Measurements from ENCODE around the gene C3orf18. TPM values are rescaled to one million over a fixed set of nuclear protein-coding genes. Genes with fewer than 3 reads are reported as not detected.

The C3orf18 gene
- total RNA-seq, 1 donor from 2014 or later: 8.5 TPM

DNA sequence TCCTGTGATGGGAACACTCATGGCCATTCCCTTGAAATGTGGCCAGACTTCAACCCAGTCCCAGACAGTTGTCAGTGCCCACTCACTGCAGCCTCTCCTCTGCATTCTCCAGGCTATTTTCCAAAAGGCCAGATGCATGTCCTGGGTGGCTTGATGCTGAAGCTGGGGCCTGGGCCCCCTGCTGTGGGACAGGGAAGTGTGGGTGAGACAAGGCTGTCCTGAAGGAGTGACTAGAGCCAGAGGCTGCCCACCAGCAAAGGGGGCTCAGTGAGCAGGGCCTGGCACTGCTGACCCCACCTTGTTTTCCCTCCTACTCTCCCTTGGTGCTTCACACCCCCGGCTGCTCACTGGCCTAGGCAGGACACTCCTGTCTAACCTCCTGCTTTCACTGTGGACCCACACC, 32.2 kb upstream of the C3orf18 start:
- no peaks in the 10 kb centered on the region for H3K4me1 ChIP-seq
- no peaks in the 10 kb centered on the region for H3K9me3 Mint-ChIP-seq
- H3K36me3 ChIP-seq: no peaks in the 10 kb centered on the region
- no peak overlapping the region for H3K27ac ChIP-seq
- H3K4me3 ChIP-seq: no peak overlapping the region
- TF ChIP-seq EZH2 (IDR thresholded peaks at IDR 0.05) (no peak), EZH2phosphoT487 (IDR thresholded peaks at IDR 0.05) (no peak)
- TF ChIP-seq, protein P1, sequence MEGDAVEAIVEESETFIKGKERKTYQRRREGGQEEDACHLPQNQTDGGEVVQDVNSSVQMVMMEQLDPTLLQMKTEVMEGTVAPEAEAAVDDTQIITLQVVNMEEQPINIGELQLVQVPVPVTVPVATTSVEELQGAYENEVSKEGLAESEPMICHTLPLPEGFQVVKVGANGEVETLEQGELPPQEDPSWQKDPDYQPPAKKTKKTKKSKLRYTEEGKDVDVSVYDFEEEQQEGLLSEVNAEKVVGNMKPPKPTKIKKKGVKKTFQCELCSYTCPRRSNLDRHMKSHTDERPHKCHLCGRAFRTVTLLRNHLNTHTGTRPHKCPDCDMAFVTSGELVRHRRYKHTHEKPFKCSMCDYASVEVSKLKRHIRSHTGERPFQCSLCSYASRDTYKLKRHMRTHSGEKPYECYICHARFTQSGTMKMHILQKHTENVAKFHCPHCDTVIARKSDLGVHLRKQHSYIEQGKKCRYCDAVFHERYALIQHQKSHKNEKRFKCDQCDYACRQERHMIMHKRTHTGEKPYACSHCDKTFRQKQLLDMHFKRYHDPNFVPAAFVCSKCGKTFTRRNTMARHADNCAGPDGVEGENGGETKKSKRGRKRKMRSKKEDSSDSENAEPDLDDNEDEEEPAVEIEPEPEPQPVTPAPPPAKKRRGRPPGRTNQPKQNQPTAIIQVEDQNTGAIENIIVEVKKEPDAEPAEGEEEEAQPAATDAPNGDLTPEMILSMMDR (IDR thresholded peaks at IDR 0.05): no peak
- H3K4me3 Mint-ChIP-seq: no peak overlapping the region
- H3K27ac Mint-ChIP-seq: peak overlapping the region; percentile 34
- H3K4me1 Mint-ChIP-seq: peaks cover 3% of the 10 kb centered on the region
- no peaks in the 10 kb centered on the region for H3F3A ChIP-seq (ENCODE audit: low read depth)
- peaks cover 9% of the 10 kb centered on the region for H3K27me3 Mint-ChIP-seq (ENCODE audit: insufficient read depth, low read depth)
- no peaks in the 10 kb centered on the region for H3K79me2 ChIP-seq (ENCODE audit: low read depth)
- H4K20me1 ChIP-seq (ENCODE audit: low read depth): no peaks in the 10 kb centered on the region
- no peaks in the 10 kb centered on the region for H3K9me3 ChIP-seq (ENCODE audit: low read depth)
- no peaks in the 10 kb centered on the region for H3K27me3 ChIP-seq
- no peak overlapping the region for H2AFZ ChIP-seq (replicated peaks)
- H3K36me3 Mint-ChIP-seq: no peaks in the 10 kb centered on the region
- H3K4me2 ChIP-seq: no peak overlapping the region
- no peak overlapping the region for H3K9ac ChIP-seq
- no peak for DNase-seq (ENCODE audit: low spot score)

DNA sequence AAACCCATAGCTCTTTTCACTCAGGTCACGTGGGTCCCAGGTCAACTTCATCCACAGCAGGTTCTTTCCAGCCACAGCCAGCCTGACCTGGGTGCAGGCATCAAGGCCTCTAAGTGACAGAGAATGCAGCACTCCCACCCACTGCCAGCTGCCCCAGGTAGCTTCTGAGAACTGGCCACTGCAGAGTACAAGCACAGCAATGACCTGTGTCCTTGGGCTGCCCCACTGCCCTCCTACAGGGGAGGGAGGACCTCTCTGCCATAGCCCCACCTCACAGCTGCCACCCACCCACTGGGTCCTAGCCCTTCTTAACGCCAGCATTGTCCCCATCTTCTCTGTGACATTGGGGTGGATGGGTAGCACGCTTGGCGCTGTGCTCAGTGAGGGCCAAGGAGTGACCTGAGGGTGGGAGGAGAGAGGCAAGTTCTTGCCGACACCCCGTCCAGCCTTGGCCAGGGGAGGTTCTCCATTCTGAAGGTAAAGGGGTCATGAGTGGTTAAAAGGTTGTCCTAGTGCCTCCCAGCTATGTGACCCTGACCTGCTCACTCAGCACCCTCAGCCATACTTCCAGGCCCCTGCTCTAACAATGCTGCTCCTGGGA, 31.7 kb upstream of the C3orf18 start:
- DNase-seq (ENCODE audit: low spot score): no peak
- Mint-ChIP-seq H3K4me1 (peaks cover 3% of the 10 kb centered on the region), H3K36me3 (no peaks in the 10 kb centered on the region), H3K9me3 (no peaks in the 10 kb centered on the region), H3K27me3 (ENCODE audit: insufficient read depth, low read depth) (peaks cover 9% of the 10 kb centered on the region), H3K4me3 (no peak overlapping the region), H3K27ac (no peak overlapping the region)
- H3K36me3 ChIP-seq: no peaks in the 10 kb centered on the region
- no peak for TF ChIP-seq EZH2 (IDR thresholded peaks at IDR 0.05)
- H3K9me3 ChIP-seq (ENCODE audit: low read depth): no peaks in the 10 kb centered on the region
- no peaks in the 10 kb centered on the region for H4K20me1 ChIP-seq (ENCODE audit: low read depth)
- no peak overlapping the region for H3K27ac ChIP-seq
- H3K27me3 ChIP-seq: no peaks in the 10 kb centered on the region
- H3K4me1 ChIP-seq: no peaks in the 10 kb centered on the region
- no peak overlapping the region for H3K4me3 ChIP-seq
- no peaks in the 10 kb centered on the region for H3K79me2 ChIP-seq (ENCODE audit: low read depth)
- H3K4me2 ChIP-seq: no peak overlapping the region
- H2AFZ ChIP-seq (replicated peaks): no peak overlapping the region
- H3F3A ChIP-seq (ENCODE audit: low read depth): no peaks in the 10 kb centered on the region
- H3K9ac ChIP-seq: no peak overlapping the region

GRCh38 chr3:50594253-50594785, 26.8 kb upstream of the C3orf18 start:
- Histone ChIP-seq H3K79me2 (ENCODE audit: low read depth) (no peaks in the 10 kb centered on the region), H3K27me3 (peaks cover 4% of the 10 kb centered on the region), H3K4me2 (no peak overlapping the region), H4K20me1 (ENCODE audit: low read depth) (no peaks in the 10 kb centered on the region), H3K4me1 (no peaks in the 10 kb centered on the region), H3K4me3 (no peak overlapping the region), H3F3A (ENCODE audit: low read depth) (no peaks in the 10 kb centered on the region), H2AFZ (replicated peaks) (no peak overlapping the region), H3K27ac (no peak overlapping the region), H3K36me3 (no peaks in the 10 kb centered on the region), H3K9me3 (ENCODE audit: low read depth) (no peaks in the 10 kb centered on the region), H3K9ac (no peak overlapping the region)
- H3K9me3 Mint-ChIP-seq: no peaks in the 10 kb centered on the region
- no peak overlapping the region for H3K4me3 Mint-ChIP-seq
- H3K4me1 Mint-ChIP-seq: peaks cover 2% of the 10 kb centered on the region
- TF ChIP-seq, protein P1 (IDR thresholded peaks at IDR 0.05): no peak
- TF ChIP-seq EZH2 (IDR thresholded peaks at IDR 0.05) (no peak), EZH2phosphoT487 (IDR thresholded peaks at IDR 0.05) (no peak)
- H3K27ac Mint-ChIP-seq: no peak overlapping the region
- DNase-seq (ENCODE audit: low spot score): no peak
- H3K27me3 Mint-ChIP-seq (ENCODE audit: insufficient read depth, low read depth): no peaks in the 10 kb centered on the region
- H3K36me3 Mint-ChIP-seq: no peaks in the 10 kb centered on the region

- Histone ChIP-seq H3K4me1 (no peaks in the 10 kb centered on the region), H3K79me2 (ENCODE audit: low read depth) (no peaks in the 10 kb centered on the region), H3K9ac (peak overlapping the region; percentile 20), H3K4me3 (no peak overlapping the region), H3F3A (ENCODE audit: low read depth) (no peaks in the 10 kb centered on the region), H3K27me3 (peaks cover 4% of the 10 kb centered on the region), H3K36me3 (no peaks in the 10 kb centered on the region), H3K9me3 (ENCODE audit: low read depth) (no peaks in the 10 kb centered on the region), H2AFZ (replicated peaks) (no peak overlapping the region), H4K20me1 (ENCODE audit: low read depth) (no peaks in the 10 kb centered on the region), H3K4me2 (no peak overlapping the region), H3K27ac (no peak overlapping the region)
- no peak overlapping the region for H3K4me3 Mint-ChIP-seq
- DNase-seq (ENCODE audit: low spot score): no peak
- TF ChIP-seq EZH2 (IDR thresholded peaks at IDR 0.05) (no peak), EZH2phosphoT487 (IDR thresholded peaks at IDR 0.05) (no peak)
- TF ChIP-seq, protein P1 (IDR thresholded peaks at IDR 0.05): no peak
- no peaks in the 10 kb centered on the region for H3K36me3 Mint-ChIP-seq
- H3K27me3 Mint-ChIP-seq (ENCODE audit: insufficient read depth, low read depth): peaks cover 4% of the 10 kb centered on the region
- peak overlapping the region; percentile 22 for H3K27ac Mint-ChIP-seq
- H3K9me3 Mint-ChIP-seq: no peaks in the 10 kb centered on the region
- H3K4me1 Mint-ChIP-seq: peaks cover 2% of the 10 kb centered on the region
Observed at GRCh38 chr3:50592568-50592967, 25.0 kb upstream of the C3orf18 start.

Measured in neural progenitor cell (in vitro differentiated cells).